Stimulated activated CD4-positive, alpha-beta T cell treated with anti-CD3 and anti-CD28 coated beads, Interleukin-4, amount 100 ng/mL, for 1 hour (primary cell): ENCODE data around the gene APOC4.
"Not testable (repeated sequence)": the region's sequence is repeated elsewhere in the genome, so short reads cannot be mapped to it uniquely, and the experiment has no call there.

Experiments used
- DNase-seq: peaks from one replicate; pipeline ENCODE4 v3.0.0-alpha.2; 2020

Gene APOC4

DNA sequence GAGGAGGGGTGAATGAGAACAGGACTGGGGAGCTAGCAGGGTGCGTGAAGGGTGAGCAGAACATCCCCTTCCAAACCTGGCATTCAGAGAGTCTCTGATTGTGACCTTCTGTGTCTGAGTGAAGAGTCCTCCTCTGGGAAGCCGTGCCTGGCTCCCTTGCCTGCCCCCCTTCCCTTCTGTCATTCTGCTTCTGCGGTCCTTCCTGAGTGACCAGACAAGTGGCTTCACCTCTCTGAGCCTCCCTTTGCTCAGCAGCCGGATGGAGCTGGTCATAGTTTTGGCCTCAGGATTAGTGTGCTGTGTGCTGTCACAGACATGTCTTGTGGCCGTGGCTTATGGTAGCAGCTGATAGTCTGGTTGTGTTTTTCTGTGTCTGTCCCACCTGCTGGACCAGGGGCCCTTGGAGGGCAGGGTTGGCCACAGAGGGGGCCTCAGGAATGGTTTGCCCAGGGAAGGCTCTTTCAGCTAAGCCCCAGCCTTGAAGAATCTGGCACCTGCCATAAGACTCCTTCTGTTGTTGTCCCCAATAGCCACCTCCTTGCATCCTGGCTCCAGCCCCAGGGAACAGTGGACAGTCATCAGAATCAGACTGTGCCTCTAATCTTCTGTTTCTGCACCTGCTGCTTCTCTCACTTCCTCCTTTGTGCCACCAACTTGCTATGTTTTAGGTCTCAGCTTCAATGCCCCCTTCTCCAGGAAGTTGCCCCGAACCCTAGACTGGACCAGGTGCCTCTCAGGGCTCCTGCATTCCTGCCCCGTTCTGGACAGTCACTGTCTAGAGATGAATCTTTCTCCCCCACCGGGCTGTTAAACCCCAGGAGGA is 19.1 kb downstream of the APOC4 start:
- DNase-seq = no peak

DNA sequence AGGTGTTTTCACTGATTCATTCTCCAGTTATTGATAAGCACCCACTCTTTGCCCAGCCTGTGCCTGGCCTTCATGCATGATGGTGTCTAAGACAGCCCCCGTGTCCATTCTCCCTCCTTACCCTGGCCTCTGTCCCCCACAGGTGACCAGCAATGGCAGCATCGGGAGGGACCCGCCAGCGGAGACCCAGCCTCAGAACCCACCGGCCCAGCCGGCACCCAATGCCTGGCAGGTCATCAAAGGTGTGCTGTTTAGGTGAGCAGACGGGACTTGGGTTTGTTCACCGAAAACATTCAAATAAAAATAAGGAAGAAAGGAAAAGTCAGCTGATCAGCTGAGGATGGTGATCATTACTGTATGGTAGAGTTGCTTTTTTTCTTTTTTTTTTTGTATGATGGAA is 19.8 kb downstream of the APOC4 start:
- no peak for DNase-seq

- no peak for DNase-seq
These were observed 26.1 kb downstream of the APOC4 start for GRCh38 chr19:44968118-44968517.

DNA sequence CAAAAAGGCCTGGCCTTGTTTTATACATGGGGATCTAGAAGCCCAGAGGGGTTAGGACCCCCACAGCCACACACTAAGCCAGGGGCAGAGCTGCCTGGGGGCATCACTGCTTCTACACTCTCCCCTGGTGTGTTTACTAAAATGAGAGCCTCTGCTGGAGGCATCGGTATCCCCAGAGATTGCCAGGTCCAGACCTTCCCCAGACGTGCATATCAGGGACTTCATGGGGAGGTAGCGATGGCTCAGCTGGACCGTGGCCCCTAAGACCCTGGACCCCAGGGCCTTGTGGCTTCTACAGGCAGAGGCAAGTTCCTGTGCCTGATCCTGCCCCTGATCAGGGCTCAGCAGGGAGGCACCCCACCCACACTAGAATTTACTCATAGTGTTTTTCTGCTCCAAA is 26.6 kb downstream of the APOC4 start:
- no peak for DNase-seq

- no peak for DNase-seq
These were observed 27.4 kb downstream of the APOC4 start for GRCh38 chr19:44969437-44969836.

DNA sequence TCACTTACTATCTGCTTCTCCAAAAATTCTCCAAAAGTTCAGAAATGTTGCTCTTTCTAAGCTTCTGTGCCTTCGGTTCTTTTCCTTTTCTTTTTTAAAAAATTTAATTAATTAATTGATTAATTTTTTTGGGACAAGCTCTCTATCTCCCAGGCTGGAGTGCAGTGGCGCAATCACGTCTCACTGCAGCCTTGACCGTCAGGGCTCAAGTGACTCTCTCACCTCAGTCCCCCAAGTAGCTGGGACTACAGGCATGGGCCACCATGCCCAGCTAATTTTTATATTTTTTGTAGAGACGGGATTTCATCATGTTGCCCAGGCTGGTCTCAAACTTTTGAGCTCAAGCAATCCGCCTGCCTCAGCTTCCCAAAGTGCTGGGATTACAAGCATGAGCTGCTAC is 29.4 kb downstream of the APOC4 start:
- not testable (repeated sequence) for DNase-seq

DNA sequence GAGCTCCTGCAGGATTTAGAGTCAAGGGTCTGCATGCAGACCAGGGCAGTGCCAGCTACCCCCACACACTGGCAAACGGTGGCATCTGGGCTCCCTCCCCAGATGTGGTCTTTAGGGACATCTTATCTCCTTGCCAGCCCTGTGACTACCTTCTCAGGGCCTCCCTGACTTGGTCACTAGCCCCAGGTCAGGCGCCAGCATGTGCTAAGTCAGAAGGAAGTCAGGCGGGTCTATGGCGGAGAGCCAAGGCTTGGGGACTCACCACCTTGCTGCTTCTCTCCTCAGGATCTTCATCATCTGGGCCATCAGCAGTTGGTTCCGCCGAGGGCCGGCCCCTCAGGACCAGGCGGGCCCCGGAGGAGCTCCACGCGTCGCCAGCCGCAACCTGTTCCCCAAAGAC is 30.8 kb downstream of the APOC4 start:
- no peak for DNase-seq

GRCh38 chr19:44973982-44974735 is 32.1 kb downstream of the APOC4 start:
- DNase-seq = no peak

- DNase-seq = no peak
These were observed 32.8 kb downstream of the APOC4 start for GRCh38 chr19:44974857-44975256.

GRCh38 chr19:44975444-44975843 is 33.4 kb downstream of the APOC4 start:
- DNase-seq = no peak

DNA sequence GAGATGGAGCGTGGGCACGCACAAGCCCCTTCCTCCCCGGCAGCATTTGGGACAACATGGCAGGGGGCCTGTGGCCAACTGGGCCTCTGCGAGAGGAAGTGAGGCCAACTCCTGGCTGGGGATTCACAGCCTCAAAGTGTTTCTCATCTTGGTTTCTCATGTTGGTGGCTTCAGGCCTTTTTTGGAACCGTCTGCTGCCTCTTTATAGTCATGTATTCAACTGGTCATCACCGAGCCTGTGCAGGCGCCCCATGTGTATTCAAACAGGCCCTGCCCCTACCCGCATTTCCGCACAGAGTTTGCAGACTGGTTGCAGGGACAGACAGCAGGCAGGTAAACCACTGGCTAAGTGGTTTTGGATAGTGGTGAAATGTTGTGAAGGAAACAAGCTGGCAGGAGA is 42.0 kb downstream of the APOC4 start:
- no peak for DNase-seq

DNA sequence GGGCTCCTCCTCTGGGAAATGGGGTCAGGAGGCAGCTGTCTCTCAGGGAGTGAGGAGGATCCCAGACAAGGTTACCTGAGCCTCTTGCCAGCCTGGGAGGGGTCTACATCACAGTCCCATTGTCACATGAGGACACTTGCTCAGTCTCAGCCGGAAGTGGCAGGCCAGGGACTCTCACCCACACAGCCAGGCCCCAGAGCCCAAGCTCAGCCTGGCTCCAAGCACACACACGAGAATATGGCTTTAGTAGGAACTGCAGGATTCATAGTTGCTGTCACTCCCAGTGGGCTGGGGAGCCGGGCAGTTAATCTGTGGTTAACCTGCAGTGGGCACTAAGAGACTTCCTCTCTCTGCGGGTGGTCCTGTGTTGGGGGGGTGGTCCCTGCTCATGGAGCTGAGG is 43.4 kb downstream of the APOC4 start:
- DNase-seq = no peak

GRCh38 chr19:44986389-44986788 is 44.4 kb downstream of the APOC4 start:
- DNase-seq = no peak

DNA sequence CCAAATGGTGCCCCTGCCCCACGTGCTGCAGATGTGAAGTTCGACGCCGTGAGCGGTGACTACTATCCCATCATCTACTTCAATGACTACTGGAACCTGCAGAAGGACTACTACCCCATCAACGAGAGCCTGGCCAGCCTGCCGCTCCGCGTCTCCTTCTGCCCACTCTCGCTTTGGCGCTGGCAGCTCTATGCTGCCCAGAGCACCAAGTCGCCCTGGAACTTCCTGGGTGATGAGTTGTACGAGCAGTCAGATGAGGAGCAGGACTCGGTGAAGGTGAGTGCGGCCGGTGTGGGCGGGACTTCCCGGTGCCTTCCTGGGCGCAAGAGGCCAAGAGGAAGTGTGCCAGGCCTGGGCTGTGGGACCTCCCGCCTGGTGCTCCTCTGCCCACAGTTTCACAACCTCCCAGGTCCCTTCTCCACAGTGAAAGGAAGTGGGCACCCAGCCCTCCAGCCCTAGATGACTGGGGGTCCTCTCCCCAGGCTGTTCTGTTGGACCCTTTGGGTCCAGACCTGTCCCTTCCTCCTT is 45.2 kb downstream of the APOC4 start:
- no peak for DNase-seq

DNA sequence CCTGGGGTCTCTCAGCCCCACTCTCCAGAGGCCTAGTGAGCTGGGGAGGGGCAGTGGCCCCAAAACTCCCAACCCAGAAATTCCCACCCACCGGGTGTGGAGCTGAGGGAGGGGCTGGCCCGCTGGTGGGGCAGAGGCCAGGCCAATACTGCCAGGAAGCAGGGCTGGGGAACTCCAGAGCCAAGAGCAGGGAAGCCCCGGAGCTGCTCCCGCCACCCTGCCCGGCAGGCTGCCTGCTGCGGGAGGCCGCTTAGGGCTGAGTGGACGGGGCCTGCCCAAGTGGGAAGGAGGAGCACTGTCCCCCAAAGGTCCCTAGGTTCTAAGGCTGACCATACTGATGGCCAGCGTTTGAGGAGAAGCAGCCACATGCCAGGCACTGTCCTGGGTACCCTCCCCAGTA is 46.2 kb downstream of the APOC4 start:
- no peak for DNase-seq

- DNase-seq = peak; percentile 70
These were observed 47.0 kb downstream of the APOC4 start for GRCh38 chr19:44988896-44989556.

GRCh38 chr19:44990459-44990858 is 48.4 kb downstream of the APOC4 start:
- no peak for DNase-seq

GRCh38 chr19:44990966-44991365 is 48.9 kb downstream of the APOC4 start:
- no peak for DNase-seq

DNA sequence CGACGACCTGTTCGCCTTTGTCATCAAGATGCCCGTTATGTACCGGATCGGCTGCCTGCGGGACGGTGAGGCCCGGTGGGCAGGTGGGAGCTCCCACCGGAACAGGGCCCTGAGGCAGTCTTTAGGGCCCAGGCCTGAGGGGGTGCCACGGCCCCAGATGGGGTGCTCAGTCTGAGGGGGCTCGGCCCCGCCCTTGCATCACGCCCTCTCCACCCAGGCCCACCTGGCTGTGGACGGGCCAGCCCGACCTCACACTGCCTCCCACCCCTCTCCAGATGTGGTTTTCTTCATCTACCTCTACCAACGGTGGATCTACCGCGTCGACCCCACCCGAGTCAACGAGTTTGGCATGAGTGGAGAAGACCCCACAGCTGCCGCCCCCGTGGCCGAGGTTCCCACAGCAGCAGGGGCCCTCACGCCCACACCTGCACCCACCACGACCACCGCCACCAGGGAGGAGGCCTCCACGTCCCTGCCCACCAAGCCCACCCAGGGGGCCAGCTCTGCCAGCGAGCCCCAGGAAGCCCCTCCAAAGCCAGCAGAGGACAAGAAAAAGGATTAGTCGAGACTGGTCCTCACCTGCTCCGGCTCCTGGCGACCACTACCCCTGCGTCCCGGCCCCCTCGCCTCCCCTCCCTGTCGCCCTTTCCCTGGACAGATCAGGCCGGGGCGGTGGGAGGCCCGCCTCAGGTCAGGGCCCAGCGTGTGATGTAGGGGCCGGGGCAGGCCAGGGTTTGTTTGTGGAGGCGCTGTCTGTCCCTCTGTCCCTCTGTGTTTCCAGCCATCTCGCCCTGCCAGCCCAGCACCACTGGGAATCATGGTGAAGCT is 50.5 kb downstream of the APOC4 start:
- no peak for DNase-seq

DNA sequence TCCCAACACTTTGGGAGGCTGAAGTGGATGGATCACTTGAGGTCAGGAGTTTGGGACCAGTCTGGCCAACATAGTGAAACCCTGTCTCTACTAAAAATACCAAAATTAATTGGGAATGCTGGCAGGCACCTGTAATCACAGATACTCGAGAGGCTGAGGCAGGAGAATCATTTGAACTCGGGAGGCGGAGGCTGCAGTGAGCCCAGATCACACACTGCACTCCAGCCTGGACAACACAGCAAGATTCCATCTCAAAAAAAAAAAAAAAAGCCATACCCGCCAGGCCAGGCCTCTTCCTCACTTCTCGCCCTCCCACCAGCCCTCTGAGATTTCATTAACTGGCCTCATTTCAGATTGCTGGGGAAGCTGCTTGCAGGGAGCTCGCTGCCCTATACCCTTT is 51.5 kb downstream of the APOC4 start:
- DNase-seq = no peak

DNA sequence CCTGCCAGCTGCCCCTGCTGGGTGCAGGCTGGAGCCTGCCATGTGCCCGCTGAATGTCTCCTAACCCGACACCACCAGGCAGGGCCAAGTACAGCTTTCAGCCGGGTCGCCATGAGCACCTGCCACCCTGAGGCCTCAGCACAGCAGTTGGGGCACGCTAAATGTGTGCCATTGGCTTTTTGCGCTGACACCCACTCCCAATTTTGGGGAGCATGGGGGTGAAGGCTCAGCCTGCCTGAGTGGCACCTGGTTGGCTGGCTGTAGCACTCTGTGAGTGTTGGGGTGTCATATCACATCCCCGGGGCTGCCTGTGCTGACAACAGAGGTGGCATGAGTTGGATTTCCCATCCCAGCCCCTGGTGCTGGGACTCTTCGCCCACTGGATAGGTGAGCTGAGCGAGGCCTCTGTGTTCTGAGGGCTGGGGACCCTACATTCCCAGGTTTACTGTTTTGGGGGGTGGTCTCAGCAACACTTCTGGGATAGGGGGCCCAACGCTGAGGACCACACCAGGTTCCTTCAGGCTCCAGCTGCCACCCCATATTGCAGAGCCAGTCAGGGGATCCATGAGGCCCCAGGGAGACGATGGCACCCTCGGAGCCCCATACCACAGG is 52.0 kb downstream of the APOC4 start:
- DNase-seq = no peak
